Mucosa of stomach (tissue), 1 donor: Measurements from ENCODE around the gene SORCS2.

Experiments used
- H3K27me3 ChIP-seq: one replicate; pipeline ENCODE4 v1.7.0; 2013; ENCODE audit warnings: mild to moderate bottlenecking, low read length; ENCODE audit not compliant: control insufficient read depth, insufficient read depth
- H3K36me3 ChIP-seq: one replicate; pipeline ENCODE4 v1.7.0; 2013; ENCODE audit warnings: low read length; ENCODE audit not compliant: control insufficient read depth, insufficient read depth
- H3K4me1 ChIP-seq: one replicate; pipeline ENCODE4 v1.7.0; 2013; ENCODE audit warnings: mild to moderate bottlenecking, low read length; ENCODE audit not compliant: control insufficient read depth, insufficient read depth
- H3K4me3 ChIP-seq: one replicate; pipeline ENCODE4 v1.7.0; 2013; ENCODE audit warnings: low read length
- H3K9ac ChIP-seq: one replicate; pipeline ENCODE4 v1.7.0; 2013; ENCODE audit warnings: mild to moderate bottlenecking, low read length, moderate library complexity
- H3K9me3 ChIP-seq: one replicate; pipeline ENCODE4 v1.7.0; 2013; ENCODE audit warnings: mild to moderate bottlenecking, low read length, moderate library complexity; ENCODE audit not compliant: control insufficient read depth
- donor health status: Pancreatic carcinoma.

Gene SORCS2

DNA sequence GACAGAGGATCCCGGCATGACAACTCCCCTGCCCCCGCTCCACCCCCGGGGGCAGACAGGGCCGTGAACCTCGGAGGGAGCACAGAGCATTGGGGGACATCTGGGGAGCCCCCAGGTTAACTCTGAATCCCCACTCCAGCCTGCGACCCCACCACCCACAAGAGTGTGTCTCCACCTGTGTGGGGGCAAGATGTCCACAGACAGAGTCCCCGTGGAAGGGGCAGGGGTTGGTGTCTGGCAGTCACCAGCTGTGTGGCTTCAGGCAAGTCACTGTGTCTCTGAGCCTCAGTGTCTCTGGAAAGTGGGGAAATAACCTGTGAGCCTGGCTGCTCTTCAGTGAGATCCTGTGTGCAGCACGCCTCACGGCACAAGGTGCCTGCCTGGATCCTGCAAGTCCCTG is 508.3 kb downstream of the SORCS2 start:
- Histone ChIP-seq H3K4me1 (no peaks in the 10 kb centered on the region), H3K9me3 (no peaks in the 10 kb centered on the region), H3K27me3 (peaks cover 9% of the 10 kb centered on the region), H3K4me3 (no peak overlapping the region), H3K36me3 (no peaks in the 10 kb centered on the region), H3K9ac (no peak overlapping the region)

DNA sequence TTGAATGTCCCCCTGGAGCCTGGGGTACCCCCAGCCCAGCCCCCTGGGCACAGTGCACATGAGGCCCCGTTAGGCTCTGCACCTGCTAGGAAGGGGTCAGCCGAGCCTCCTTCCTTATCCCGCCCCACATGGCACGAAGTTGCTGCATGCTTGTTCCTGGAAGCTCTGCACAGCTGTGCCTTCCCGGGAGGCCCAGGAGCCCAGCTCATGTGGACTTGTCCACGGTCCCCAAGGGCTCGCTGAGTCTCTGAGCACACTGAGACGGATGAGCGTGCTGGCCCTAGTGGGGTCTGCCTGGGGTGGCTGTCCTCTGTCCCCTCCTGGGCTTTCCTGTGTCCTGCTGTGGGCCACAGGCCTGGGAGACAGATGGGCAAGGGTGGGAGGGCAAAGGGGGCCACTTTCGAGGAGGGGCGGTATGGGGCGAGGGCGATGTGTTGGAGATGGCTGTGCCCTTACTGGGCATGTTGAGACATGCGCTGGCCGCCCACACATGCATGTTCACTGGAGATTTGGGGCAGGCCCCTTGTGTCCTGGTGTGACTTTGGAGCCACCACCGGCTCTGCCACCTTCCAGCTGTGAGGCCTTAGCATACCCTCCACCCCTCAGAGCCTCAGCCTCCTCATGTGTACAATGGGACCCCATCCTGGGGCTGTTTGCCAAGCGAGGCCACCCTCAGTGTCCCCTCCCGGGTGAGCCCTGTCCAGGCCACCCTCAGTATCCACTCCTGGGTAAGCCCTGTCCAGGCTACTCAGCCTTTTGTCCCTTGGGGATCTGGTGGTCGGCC is 509.7 kb downstream of the SORCS2 start:
- Histone ChIP-seq H3K4me3 (no peak overlapping the region), H3K36me3 (no peaks in the 10 kb centered on the region), H3K4me1 (no peaks in the 10 kb centered on the region), H3K9me3 (no peaks in the 10 kb centered on the region), H3K9ac (no peak overlapping the region), H3K27me3 (peaks cover 9% of the 10 kb centered on the region)

DNA sequence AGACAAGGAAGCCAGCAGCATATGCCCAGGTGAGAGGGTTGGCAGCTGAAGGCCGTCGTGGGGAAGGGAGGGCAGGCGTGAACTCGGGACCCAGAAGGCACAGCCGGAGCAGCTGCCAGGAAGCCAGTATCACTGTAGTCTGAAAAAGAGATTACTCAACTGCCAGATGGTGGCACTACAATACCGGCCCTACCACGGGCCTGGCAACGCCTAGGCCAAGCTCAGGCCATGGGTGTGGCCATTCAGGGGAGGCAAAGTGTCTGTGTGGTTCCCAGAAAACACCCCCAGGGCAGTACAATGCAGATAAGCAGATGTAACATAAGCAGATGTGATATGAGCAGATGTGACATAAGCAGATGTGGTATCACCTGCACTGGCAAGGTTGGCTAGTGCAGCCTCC is 511.4 kb downstream of the SORCS2 start:
- Histone ChIP-seq H3K27me3 (peaks cover 9% of the 10 kb centered on the region), H3K9ac (no peak overlapping the region), H3K4me3 (no peak overlapping the region), H3K9me3 (no peaks in the 10 kb centered on the region), H3K4me1 (no peaks in the 10 kb centered on the region), H3K36me3 (no peaks in the 10 kb centered on the region)

DNA sequence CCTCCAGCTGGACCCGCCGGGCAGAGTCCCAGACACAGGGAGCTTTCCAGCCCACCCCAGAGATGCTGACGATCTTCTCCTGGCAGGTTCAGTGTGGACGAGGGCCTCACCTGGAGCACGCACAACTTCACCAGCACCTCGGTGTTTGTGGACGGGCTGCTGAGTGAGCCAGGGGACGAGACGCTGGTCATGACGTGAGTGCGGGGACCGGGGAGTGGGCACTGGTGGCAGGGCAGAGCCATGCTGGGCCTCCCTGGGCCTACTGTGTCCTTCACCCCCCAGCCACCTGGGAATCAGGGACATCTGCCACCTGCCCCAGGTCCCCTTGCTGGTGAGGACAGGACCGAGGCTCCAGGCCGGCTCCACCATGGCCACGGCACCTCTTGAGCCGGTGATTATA is 511.8 kb downstream of the SORCS2 start:
- Histone ChIP-seq H3K9me3 (no peaks in the 10 kb centered on the region), H3K4me1 (no peaks in the 10 kb centered on the region), H3K4me3 (no peak overlapping the region), H3K27me3 (peaks cover 9% of the 10 kb centered on the region), H3K36me3 (no peaks in the 10 kb centered on the region), H3K9ac (no peak overlapping the region)

DNA sequence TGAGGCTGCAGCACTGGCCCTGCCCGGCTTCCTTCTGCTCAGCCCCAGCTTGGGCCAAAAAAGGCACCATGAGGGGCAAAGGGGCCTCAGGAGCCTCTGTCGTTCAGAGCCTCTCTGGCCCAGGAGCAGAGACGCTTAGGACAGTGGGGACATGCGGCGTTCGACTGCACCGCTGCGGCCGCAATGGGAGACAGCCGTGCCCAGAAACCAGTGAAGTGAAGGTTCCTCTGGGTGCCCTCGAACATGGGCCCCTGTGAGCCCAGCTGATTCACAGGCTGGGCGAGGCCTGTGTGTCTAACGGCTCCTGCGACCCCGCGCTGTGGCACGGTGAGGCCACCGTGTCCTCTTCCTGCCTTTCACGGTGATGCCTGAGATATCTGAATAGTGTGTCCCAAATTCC is 512.3 kb downstream of the SORCS2 start:
- Histone ChIP-seq H3K9me3 (no peaks in the 10 kb centered on the region), H3K4me1 (no peaks in the 10 kb centered on the region), H3K27me3 (peaks cover 9% of the 10 kb centered on the region), H3K36me3 (no peaks in the 10 kb centered on the region), H3K4me3 (no peak overlapping the region), H3K9ac (no peak overlapping the region)

DNA sequence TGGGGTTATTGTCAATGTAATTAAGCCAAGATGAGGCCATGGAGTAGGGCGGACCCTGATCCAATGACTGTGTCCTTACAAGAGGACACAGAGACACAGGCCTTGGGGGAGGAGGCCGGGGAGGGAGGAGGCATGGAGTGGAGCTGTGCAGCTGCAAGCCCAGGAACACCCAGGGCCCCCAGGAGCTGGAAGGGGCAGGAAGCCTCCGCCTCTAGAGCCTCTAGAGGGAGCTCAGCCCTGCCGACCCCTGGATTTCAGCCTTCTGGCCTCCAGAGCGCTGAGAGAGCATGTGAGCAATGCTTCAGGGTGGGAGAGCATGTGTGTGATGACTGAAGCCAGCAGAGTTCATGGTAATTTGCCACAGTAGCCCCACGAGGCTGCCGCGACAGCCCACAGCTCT is 512.7 kb downstream of the SORCS2 start:
- Histone ChIP-seq H3K36me3 (no peaks in the 10 kb centered on the region), H3K27me3 (peaks cover 8% of the 10 kb centered on the region), H3K9ac (no peak overlapping the region), H3K4me3 (no peak overlapping the region), H3K4me1 (no peaks in the 10 kb centered on the region), H3K9me3 (no peaks in the 10 kb centered on the region)

DNA sequence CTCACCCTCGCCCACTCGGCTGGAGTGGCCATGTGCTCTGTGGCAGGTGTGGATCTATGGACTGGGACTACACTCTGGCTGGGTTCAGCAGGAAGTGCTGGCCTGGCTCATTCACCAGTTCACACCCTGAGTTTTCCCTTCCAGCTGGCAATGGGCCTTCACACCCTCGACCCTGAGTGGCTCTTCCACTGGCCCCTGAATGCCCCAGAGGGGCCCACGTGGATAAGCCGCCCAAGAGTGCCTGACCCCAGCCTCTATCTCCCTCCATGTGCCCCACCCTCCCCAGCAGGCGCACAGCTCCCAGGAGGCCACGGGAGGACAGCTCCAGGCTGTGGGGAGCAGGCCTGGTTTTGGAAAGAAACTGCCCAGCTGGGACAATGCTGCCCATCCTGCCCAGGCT is 513.3 kb downstream of the SORCS2 start:
- H3K9me3 ChIP-seq = no peaks in the 10 kb centered on the region
- peaks cover 5% of the 10 kb centered on the region for H3K27me3 ChIP-seq
- H3K36me3 ChIP-seq = no peaks in the 10 kb centered on the region
- no peak overlapping the region for H3K4me3 ChIP-seq
- no peak overlapping the region for H3K9ac ChIP-seq
- no peaks in the 10 kb centered on the region for H3K4me1 ChIP-seq

DNA sequence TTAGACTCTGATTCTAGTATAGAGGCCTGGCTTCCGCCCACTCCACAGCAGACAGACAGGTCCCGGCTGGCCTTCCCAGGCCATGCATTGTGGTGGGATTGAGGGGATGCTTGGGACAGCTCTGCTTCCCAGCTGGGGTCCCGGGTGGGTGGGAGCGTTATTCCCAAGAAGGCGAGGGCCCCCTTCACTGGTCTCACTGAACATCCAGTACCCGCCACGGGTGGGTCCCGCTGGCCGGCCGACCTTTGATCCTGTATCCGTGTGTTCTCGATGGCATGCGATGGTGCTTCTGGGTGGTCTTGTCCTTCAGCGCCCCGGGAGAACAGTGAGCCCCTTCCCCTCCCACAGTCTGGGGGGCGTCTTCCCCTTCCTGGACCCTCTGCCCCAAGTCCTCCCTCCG is 515.9 kb downstream of the SORCS2 start:
- Histone ChIP-seq H3K9me3 (no peaks in the 10 kb centered on the region), H3K36me3 (no peaks in the 10 kb centered on the region), H3K9ac (no peak overlapping the region), H3K4me3 (no peak overlapping the region), H3K27me3 (no peaks in the 10 kb centered on the region), H3K4me1 (no peaks in the 10 kb centered on the region)

DNA sequence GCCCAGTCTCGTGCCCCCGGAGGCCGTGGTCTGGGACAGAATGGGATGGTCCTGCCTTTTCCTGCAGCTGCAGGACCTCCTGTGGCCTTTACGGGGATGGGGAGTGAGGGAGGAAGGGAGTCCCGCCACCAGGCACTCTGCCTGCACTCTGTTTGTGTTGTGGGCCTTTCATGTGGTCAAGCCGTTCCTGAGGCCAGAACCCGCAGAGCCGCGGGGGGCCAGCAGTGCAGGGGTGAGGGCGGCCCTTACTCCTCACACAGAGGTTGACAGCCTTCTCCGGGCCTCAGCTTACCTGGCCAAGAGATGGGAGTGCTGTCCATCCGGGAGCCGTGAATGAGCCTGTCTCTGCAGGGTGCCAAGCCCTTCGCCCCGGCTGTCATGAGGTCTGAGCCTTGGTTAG is 516.6 kb downstream of the SORCS2 start:
- Histone ChIP-seq H3K36me3 (no peaks in the 10 kb centered on the region), H3K9me3 (no peaks in the 10 kb centered on the region), H3K9ac (no peak overlapping the region), H3K4me1 (no peaks in the 10 kb centered on the region), H3K27me3 (no peaks in the 10 kb centered on the region), H3K4me3 (no peak overlapping the region)

DNA sequence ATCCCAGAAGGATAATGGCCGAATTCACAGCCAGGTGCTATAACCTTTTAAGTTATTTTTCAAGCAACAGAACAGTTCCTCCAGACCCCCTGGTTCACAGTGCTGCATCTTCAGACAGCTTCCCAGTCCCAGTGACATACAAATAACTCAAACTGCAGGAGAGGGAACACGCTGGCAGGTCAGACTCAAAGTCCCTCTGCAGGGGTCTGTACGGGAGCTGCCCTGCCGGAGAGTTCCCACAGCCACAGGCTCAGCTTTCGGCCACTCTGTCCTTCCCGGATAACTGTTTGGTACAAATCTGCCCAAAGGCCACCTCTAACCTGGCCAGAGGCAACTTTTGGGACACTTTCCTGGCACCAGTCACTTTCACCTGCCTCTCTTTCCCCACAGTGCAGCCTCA is 517.1 kb downstream of the SORCS2 start:
- Histone ChIP-seq H3K4me3 (no peak overlapping the region), H3K36me3 (no peaks in the 10 kb centered on the region), H3K27me3 (no peaks in the 10 kb centered on the region), H3K9ac (no peak overlapping the region), H3K4me1 (no peaks in the 10 kb centered on the region), H3K9me3 (no peaks in the 10 kb centered on the region)

DNA sequence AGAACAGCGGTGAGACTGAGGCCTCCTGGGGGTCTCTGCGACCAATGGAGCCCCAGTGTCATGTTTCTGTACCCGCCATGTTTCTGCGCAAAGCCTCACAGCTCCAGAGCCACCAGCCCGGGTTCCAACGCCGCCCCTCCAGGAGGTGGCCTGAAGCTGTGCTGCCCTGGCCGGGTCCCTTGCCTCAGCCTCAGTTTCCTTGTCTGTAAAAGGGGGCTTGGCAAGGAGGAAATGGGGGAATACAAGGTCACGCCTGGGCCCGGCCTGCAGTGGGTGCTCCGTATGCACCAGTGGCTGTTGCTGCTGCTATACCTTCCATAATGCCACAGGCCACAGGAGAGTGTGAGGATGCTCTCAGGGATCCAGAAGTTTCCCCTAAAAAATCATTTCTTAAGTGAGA is 517.8 kb downstream of the SORCS2 start:
- Histone ChIP-seq H3K27me3 (no peaks in the 10 kb centered on the region), H3K9ac (no peak overlapping the region), H3K36me3 (no peaks in the 10 kb centered on the region), H3K9me3 (no peaks in the 10 kb centered on the region), H3K4me1 (no peaks in the 10 kb centered on the region), H3K4me3 (no peak overlapping the region)

DNA sequence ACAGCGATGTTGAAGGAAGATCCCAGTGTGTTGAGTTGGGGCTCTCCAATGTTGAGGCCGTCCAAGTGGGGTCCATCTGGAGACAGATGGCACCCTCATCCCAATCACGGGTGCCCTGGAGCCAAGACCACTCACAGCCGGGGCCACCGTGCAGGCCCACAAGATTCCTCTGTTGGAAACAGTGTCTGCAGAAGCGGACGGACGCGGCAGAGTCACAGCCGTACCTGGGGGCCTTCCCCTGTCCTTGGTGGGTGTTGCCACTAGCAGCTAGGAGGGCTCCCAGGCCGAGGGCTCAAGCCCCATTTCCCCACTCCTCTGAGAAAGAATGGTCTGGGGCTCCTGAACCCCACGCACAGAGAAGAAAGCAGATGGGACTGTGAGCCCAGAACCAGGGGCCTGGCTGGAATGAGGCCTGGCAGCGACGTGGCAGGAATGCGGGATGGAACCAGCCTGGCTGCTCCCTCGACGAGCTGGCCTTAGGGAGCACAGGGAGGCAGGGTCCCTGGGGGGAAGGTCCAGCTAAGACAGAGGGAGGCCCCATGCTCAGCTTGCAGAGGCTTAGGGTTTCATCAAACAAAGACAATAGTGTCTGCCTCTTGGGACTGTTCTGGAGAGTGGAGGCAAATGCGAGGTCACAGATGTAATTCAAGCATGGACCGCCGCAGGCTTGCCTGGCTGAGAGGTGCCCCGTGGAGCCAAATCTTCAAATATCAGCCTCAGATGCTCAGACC is 518.4 kb downstream of the SORCS2 start:
- no peaks in the 10 kb centered on the region for H3K9me3 ChIP-seq
- no peak overlapping the region for H3K4me3 ChIP-seq
- no peaks in the 10 kb centered on the region for H3K4me1 ChIP-seq
- no peak overlapping the region for H3K9ac ChIP-seq
- no peaks in the 10 kb centered on the region for H3K36me3 ChIP-seq
- no peaks in the 10 kb centered on the region for H3K27me3 ChIP-seq
